Stomach (tissue), 4 donors: ENCODE data around the gene SMAP1.

Experiments
- CTCF ChIP-seq, 7 experiments: fragments of 450-650 bp in 4 of 7; fragments of 200-600 bp in 3 of 7; sonication (generic) in 3 of 7; IDR thresholded peaks; one replicate each; pipeline ENCODE4 v1.5.1; 2016 to 2019; ENCODE audit warnings: antibody characterized with exemption in 7 of 7, control low read depth in 2 of 7, mild to moderate bottlenecking in 1 of 7
- EP300 ChIP-seq: sonication (generic); formaldehyde crosslinking; IDR thresholded peaks from one replicate; pipeline ENCODE4 v1.6.1; 2017; ENCODE audit warnings: antibody characterized with exemption
- POLR2A ChIP-seq, 4 donors: fragments of 450-650 bp; IDR thresholded peaks; one replicate each; pipeline ENCODE4 v1.6.1; 2016; ENCODE audit warnings: antibody characterized with exemption in 4 of 4, control low read depth in 2 of 4, mild to moderate bottlenecking in 1 of 4, moderate library complexity in 1 of 4
- POLR2AphosphoS5 ChIP-seq, 3 donors: sonication (generic); formaldehyde crosslinking; IDR thresholded peaks; one replicate each; pipeline ENCODE4 v1.6.1; 2016; ENCODE audit warnings: antibody characterized with exemption in 3 of 3

GRCh38 chr6:70725817-70726415, 58.2 kb downstream of the SMAP1 start:
- TF ChIP-seq CTCF (IDR thresholded peaks at IDR 0.05): no peak
- TF ChIP-seq POLR2AphosphoS5 (IDR thresholded peaks at IDR 0.05): no peak
- TF ChIP-seq POLR2A (IDR thresholded peaks at IDR 0.05): no peak
- no peak for TF ChIP-seq EP300
